Measurements from ENCODE around the gene SH3PXD2B.

- TF ChIP-seq POLR2A (IDR thresholded peaks at IDR 0.05; ENCODE audit: low read depth, low read length) (no peak), TAF1 (IDR thresholded peaks at IDR 0.05; ENCODE audit: borderline replicate concordance, low read depth, low read length) (no peak), POLR2AphosphoS5 (IDR thresholded peaks at IDR 0.05; ENCODE audit: low read depth, low read length) (no peak)
Observed at GRCh38 chr5:172436078-172436878, 18.0 kb downstream of the SH3PXD2B start.

All from GM12892 (cell line).